Measurements from ENCODE around the gene GASK1A. TPM values are rescaled to one million over a fixed set of nuclear protein-coding genes. Genes with fewer than 3 reads are reported as not detected.

Gene GASK1A
- total RNA-seq, 1 experiment from 2014 or later = not detected

DNA sequence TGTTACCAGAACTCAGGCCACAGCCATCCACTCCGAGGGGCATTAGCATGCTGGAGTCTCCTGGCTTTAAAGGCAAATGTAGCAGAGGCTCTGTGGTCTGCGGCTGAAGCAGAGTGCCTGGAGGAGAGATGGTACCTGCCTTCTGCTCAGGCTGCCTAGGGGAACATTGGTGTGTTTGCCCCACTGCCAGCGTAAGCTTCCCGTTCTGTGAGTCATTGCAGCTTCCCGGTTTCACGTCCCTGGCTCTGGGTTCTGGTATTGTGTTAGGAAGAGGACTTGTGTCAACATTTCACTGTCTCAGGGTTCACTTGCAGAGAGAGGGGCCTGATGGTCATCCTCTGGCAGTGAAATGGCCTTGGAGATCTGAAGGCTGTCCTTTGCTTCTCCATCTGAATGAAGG, 1.8 kb downstream of the GASK1A start:
- no peak for DNase-seq (ENCODE audit: low read depth, low spot score)
- intact Hi-C loops (cut with micrococcal nuclease; ENCODE audit: unreplicated experiment) (no loop called here), in situ Hi-C loops (cut with HindIII; ENCODE audit: low pct_unique_long_range_greater_than_20kb, low sequenced_read_pairs) (no loop called here)
- Histone ChIP-seq H3K4me1 (ENCODE audit: control insufficient read depth, insufficient read depth, low read length) (0 out of 2 replicates have a peak, but pooled peaks cover 2% of the 10 kb centered on the region), H3K4me3 (ENCODE audit: low read depth in 2 of 2, low read length in 2 of 2) (no peak overlapping the region), H3K9me3 (ENCODE audit: control insufficient read depth, insufficient read depth, low read depth, low read length) (no peaks in the 10 kb centered on the region), H3K36me3 (ENCODE audit: control insufficient read depth, insufficient read depth, low read length) (no peaks in the 10 kb centered on the region), H3K27ac (ENCODE audit: low read length) (no peak overlapping the region), H3K27me3 (ENCODE audit: control insufficient read depth, insufficient read depth, low read length) (peaks cover 11% of the 10 kb centered on the region)
- CTCF ChIA-PET = no interaction called here
- POLR2A ChIA-PET = no interaction called here
- 0 out of 2 replicates have a peak, but pooled peaks have one; percentile 33 for ATAC-seq
- no TSS peak for BruUV-seq (replicated peaks)
- TF ChIP-seq TCF7L2 (IDR thresholded peaks at IDR 0.05; ENCODE audit: low read depth, low read length) (no peak), REST (IDR thresholded peaks at IDR 0.05; ENCODE audit: insufficient read depth in 1 of 2, low read depth in 2 of 2, low read length in 1 of 2) (no peak), SIN3A (IDR thresholded peaks at IDR 0.05; ENCODE audit: borderline replicate concordance, insufficient read depth, low read depth, low read length) (no peak), POLR2AphosphoS5 (IDR thresholded peaks at IDR 0.05; ENCODE audit: low read depth, low read length) (no peak)
- TF ChIP-seq, protein P1, sequence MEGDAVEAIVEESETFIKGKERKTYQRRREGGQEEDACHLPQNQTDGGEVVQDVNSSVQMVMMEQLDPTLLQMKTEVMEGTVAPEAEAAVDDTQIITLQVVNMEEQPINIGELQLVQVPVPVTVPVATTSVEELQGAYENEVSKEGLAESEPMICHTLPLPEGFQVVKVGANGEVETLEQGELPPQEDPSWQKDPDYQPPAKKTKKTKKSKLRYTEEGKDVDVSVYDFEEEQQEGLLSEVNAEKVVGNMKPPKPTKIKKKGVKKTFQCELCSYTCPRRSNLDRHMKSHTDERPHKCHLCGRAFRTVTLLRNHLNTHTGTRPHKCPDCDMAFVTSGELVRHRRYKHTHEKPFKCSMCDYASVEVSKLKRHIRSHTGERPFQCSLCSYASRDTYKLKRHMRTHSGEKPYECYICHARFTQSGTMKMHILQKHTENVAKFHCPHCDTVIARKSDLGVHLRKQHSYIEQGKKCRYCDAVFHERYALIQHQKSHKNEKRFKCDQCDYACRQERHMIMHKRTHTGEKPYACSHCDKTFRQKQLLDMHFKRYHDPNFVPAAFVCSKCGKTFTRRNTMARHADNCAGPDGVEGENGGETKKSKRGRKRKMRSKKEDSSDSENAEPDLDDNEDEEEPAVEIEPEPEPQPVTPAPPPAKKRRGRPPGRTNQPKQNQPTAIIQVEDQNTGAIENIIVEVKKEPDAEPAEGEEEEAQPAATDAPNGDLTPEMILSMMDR (IDR thresholded peaks at IDR 0.05) = no peak

GRCh38 chr3:42982645-42983412, 3.7 kb downstream of the GASK1A start:
- in situ Hi-C loops (cut with HindIII; ENCODE audit: low pct_unique_long_range_greater_than_20kb, low sequenced_read_pairs) (no loop called here), intact Hi-C loops (cut with micrococcal nuclease; ENCODE audit: unreplicated experiment) (no loop called here)
- ChIA-PET POLR2A (no interaction called here), CTCF (no interaction called here)
- Histone ChIP-seq H3K27me3 (ENCODE audit: control insufficient read depth, insufficient read depth, low read length) (peaks cover 11% of the 10 kb centered on the region), H3K36me3 (ENCODE audit: control insufficient read depth, insufficient read depth, low read length) (no peaks in the 10 kb centered on the region), H3K4me1 (ENCODE audit: control insufficient read depth, insufficient read depth, low read length) (0 out of 2 replicates have a peak, but pooled peaks cover 2% of the 10 kb centered on the region), H3K27ac (ENCODE audit: low read length) (no peak overlapping the region), H3K9me3 (ENCODE audit: control insufficient read depth, insufficient read depth, low read depth, low read length) (no peaks in the 10 kb centered on the region), H3K4me3 (ENCODE audit: low read depth in 2 of 2, low read length in 2 of 2) (no peak overlapping the region)
- TF ChIP-seq SIN3A (IDR thresholded peaks at IDR 0.05; ENCODE audit: borderline replicate concordance, insufficient read depth, low read depth, low read length) (no peak), POLR2AphosphoS5 (IDR thresholded peaks at IDR 0.05; ENCODE audit: low read depth, low read length) (no peak), REST (IDR thresholded peaks at IDR 0.05; ENCODE audit: insufficient read depth in 1 of 2, low read depth in 2 of 2, low read length in 1 of 2) (no peak), TCF7L2 (IDR thresholded peaks at IDR 0.05; ENCODE audit: low read depth, low read length) (no peak)
- TF ChIP-seq, protein P1 (IDR thresholded peaks at IDR 0.05) = no peak
- DNase-seq (ENCODE audit: low read depth, low spot score) (no peak), ATAC-seq (no peak)
- no TSS peak for BruUV-seq (replicated peaks)
